Right lung (tissue), 5 donors: Measurements from ENCODE around the gene PMEPA1. TPM values are rescaled to one million over a fixed set of nuclear protein-coding genes. Genes with fewer than 3 reads are reported as not detected.

Experiments
- DNase-seq, 2 donors: peaks; one replicate each; pipeline ENCODE4 v3.0.0-alpha.2; 2013
- polyA plus RNA-seq, 5 donors: library from polyadenylated mRNA; unstranded; fragments of 120-200 nt; gene quantifications; one replicate each; pipeline versions ENCODE4 v1.2.1 to v1.2.3, GENCODE V29; 2013; ENCODE audit warnings: inconsistent platforms in 1 of 5, low replicate concordance in 1 of 5; ENCODE audit not compliant: insufficient read length in 5 of 5, insufficient read depth in 1 of 5

PMEPA1 gene
- polyA plus RNA-seq, 5 donors, result 16.5 to 44.6 (median 25.5) TPM

DNA sequence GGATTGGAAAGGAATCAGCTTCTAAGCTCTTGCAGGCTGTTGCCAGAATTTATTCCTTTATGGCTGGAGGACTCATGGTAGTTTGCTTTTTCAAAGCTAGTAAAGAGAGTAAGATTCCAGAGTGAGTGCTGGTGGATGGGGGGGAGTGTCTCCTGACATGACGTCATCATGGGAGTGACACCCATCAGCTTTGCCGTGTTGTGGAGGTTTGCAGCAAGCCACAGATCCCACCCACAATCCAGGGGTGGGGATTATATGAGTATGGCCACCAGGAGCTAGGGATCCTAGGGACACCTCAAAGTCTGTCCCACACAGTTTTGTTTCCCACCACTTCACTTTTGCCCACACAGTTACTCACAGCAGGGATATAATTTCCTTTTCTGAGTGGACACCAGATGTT lies 28.7 kb upstream of the PMEPA1 start:
- DNase-seq, result no peak

DNA sequence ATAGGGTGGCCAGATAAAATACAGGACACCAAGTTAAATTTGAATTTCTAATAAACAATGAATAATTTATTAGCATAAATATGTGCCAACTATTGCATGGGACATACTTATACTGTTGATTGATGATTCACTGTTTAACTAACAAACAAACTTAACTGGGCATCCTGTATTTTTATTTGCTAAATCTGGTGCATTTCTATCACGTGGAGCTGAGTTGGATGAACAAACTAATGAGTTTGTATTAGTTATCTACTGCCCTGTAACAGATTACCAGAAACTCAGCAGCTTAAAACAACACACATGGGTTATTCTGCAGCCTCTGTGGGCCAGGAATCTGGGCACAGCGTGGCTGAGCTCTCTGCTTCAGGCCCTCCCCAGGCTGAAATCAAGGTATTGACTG lies 28.2 kb upstream of the PMEPA1 start:
- no peak for DNase-seq

DNA sequence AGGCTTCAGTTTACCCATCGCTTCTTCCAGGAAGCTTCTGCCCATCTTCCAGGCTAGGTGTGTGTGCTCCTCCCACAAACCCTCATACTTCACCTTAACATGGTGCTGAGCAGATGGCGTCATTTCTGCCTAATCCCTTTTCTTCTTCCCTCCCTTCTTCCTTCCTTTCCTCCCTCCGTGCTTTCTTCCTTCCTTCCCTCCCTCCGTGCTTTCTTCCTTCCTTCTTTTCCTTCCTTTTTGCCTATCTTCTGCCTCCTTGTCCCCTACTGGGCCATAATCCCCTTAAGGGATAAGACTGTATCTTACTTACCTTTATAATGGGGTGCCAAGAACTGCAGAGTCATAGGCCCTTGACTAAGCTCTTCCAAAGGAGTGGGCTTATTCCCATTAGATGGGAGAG lies 27.5 kb upstream of the PMEPA1 start:
- DNase-seq, result no peak

DNA sequence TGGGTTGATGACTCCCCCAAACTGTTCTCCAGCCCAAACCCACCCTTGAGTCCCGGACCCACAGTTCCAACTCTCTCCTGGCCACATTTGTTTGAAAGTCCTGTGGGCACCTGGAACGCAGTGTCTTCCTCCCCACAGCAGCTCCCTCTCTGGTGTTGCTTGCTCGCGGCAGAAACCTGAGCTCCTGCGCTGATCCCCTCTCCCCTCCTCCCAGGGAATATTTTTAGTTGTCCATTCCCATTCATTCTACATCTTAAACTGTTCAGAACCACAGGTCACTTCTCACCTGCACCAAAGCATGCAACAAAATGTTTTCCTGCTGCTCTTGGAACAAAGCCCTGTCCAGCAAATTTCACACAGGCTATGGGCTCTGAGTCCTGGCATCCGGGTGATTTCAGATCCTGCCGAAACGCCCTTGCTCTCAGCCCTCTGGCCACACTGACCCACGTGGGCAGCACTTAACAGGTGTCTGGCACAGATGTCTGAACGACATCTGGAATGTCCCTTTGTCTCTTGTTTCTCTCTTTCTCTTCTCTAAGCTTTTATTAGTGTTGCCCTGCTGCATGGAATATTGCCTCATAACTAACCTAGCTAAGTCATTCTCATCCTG lies 27.0 kb upstream of the PMEPA1 start:
- no peak for DNase-seq

DNA sequence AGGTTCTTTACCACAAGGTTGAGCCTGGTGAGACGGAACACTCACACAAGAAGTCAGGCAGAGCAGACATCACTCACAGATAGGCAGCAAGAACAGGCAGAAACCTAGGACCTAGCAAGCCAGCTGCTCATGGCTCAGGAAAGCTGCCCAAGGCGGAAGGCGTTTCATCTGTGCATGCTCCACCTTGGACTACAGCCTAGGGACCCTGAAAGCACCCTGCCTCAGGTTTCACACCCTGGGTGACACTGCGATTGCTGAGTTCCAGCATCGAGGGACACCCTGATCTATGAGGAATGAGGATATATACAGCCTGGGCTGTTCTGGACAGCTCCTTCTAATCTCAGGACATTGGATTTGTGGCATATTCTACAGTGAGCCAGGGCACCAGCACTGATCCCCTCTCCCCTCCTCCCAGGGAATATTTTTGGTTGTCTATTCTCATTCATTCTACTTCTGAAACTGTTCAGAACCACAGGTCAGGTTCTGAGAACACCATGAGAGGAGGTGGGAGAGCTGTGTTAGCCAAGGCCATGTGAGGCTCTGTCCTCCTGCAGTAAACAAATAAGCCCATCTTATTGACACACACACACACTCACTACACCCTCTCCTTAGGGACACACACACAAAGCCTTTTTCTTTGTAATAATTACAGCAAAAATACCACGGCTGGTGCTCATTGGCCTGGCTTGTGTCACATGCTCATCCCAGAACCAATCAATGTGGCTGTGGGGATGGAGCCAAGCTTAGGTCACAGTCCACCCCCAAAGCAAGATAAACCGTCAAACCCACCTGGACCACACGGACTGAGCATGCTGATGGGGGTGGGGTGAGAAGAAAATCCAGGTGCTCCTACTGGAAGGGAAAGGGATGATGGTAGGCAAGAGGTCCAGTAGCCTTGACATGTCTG lies 26.3 kb upstream of the PMEPA1 start:
- no peak for DNase-seq

DNA sequence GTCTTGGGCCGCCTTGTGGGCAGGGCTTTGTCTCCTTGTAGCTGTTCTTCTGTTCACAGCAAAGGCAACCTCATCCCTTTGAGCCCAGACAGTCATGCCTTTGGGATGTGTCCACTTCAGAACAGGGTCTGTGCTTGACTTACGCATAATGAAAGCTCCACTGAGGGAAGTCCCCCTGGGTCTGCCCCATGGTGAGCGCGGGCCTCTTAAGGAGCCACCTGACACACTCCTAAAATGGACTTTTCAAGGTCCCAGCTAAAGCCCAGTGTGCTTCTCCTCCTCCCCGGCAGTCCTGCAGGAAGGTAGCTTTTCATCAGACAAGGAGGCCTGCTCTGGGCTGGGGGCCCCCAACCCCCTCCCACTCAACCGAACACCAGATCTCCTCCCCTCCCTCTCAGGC lies 24.9 kb upstream of the PMEPA1 start:
- DNase-seq, result no peak

DNA sequence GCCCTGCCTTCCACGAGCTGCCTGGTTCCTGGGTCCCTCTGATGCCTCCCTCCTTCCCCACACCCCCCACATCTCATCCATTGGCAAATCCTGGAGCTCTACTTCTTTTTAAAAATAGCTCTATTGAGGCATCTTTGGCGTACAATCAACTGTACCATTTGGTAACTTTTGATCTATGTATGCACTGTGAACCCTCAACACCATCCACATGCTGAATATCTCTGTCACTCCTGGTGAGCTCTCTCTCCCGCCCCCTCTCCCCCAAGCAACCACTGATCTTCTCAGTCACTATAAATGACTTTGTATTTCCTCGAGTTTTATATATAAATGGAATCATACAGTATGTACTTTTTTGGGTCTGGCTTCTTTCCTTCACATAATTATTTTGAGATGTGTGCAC lies 22.4 kb upstream of the PMEPA1 start:
- no peak for DNase-seq

DNA sequence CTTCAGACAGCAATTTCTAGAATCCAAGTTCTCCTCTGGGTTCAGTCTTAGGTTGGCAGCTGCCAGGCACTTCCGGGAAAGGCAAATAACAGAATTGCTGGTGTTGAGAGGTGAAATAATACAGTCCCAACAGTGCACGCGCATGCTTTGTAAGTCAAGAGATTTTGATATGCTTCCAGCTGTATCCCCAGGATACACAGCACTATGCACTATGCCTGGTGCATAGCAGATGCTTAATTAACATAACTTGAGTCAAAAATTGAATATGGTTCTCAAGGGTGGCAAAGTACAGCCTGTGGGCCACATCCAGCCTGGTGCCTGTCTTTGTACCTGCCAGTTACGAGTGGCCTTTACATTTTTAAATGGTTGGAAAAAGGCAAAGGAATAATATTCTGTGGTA lies 18.9 kb upstream of the PMEPA1 start:
- DNase-seq, result no peak

DNA sequence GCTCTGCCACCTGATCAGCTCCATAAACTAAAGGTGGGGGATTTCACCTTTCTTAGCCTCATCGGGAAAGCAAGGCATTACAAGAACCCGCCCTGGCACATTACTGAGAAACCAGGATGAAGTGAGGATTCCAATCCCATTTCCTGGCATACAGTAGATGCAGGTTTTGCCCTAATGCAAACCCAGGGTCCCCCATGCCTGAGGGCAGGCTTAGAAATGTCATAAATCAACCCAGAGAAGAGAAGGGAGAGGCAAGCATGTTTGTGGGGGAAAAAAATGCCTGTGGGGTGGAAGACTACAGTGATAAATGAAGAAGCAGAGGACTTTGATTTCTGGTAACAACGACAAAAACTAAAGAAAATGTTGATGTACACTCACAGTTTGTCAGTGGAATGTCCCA lies 18.0 kb upstream of the PMEPA1 start:
- no peak for DNase-seq

DNA sequence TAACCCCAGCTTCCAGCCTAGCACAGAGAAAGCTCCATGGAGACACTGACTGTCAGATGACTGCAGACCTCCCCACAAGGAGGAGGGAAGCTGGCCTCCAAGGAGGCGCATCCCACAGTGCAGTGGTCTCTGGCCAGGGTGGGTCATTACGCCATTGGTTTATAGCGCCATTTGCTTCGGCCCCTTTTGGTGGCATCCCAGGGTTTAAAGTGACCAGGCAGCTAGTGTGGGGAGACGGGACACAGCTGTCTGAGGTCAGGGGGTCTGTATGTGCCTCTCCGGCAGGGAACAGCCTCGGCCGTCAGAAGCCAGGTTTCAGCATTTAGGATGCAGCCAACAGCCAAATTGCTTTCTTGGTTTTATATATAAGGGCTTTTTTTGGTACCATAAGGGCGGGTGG lies 15.8 kb upstream of the PMEPA1 start:
- peak; percentile 74 to 80 for DNase-seq

DNA sequence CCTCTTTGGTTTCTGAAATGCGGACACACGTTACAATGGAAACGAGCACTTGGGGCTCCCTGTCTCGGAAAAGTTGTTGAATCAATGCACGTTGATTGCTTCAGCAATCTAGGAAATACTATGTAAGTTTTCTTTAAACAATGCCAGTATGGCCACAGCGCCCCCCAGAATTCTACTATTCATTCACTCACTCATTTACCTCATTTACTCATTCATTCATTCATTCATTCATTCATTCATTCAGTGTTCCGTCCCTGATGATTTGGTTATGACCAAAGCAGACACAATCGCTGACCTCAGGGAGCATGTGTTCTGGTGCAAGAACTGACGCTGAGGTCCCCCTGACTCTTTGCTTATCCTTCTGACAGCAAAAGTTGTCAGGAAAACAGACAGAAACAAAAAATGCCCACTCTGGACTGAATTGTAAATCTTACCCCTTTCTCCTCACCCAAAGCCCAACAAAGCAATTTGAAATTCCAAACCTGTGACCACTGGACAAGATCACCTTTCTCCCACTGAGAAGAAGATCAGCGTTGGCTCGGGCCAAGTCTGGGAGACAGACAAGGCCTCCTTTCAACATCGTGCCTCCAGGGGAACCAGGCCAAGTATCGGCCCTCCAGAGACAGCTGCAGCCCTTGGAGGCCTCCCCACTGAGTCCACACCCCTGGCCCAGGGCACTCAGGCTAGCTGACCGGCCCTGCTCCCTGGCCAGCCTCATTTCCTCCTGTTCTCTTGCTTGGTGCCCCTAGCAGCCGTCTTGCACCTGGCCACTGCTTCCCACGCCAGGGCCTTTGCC lies 15.0 kb upstream of the PMEPA1 start:
- DNase-seq, result no peak

DNA sequence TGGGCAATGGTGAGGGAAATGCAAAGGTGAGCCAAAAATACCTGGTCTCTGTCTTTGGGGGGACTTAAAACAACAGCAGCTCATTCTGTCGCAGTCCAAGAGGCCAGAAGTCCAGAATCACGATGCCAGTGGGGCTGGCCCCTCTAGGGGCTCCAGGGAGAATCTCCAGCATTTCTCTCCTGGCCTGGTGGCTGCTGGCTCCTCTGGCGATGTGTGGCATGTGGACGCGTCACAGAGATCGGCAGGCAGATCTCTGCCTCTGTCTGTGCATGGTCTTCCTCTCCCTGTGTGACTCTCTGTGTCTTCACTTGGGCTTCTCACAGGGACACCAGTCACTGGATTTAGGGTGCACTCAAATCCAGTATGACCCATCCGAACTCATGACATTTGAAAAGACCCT lies 14.0 kb upstream of the PMEPA1 start:
- no peak for DNase-seq

DNA sequence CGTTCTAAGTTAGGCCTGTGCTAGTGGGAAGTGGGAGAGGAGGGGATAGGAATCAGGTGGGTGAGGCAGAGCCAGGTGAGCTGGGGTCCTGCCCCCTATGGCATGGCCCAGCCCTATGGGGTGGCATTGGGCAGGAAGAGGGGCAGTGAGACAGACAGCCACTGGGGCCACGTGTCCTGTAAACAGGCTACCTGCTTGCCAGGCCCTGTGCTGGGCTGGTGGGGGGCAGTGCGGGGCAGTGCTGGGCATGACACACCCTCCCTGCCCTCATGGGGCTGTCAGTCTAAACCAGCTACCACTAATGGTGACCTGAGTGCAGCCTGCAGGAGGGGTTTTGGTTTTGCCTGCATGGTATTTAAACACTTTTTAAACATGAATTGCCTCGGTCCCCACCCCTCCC lies 10.1 kb upstream of the PMEPA1 start:
- no peak for DNase-seq

DNA sequence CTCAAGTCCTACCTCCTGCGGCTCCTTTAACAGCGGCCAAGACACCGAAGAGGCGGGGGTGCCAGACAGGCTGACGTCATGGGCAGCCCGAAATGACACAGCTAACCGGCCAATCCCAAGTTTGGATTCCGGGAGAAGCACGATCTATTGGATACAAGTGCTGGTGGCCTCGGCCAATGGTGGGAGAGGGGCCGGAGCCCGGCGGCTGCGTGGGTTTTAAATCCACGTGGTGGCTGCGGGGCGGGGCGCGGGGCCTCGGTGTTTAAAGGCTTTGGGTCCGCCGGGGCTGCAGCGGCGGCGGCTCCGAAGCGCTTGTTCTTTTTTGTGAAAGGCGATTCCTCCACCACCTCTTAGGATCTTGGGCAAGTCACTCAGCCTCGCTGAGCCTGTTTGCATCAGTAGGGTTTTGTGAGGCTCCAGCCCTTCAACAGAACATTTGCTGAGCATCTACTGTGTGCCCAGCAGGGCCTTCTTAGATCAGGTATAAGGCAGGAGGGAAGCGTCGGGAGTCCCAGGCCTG lies 8.7 kb upstream of the PMEPA1 start:
- peak; percentile 92 to 93 for DNase-seq

DNA sequence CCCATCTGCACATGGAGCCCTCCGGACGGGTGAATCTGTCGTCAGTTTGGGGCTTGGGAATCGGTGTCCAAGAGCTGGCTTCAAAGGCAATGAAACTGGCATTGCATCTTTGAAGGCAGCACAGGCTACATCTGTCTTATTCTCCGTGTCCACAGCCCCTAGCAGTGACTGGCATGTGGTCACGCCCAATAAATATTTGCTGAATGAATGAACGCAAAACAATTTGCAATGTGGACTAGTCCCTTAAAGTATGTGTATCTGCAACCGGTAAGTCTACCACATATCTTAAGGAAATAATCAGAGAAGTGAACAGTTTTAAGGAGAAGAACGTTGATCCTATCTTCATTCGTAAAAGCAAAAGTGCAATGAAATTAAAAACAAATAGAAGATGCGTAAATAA lies 8.0 kb upstream of the PMEPA1 start:
- DNase-seq, result no peak

DNA sequence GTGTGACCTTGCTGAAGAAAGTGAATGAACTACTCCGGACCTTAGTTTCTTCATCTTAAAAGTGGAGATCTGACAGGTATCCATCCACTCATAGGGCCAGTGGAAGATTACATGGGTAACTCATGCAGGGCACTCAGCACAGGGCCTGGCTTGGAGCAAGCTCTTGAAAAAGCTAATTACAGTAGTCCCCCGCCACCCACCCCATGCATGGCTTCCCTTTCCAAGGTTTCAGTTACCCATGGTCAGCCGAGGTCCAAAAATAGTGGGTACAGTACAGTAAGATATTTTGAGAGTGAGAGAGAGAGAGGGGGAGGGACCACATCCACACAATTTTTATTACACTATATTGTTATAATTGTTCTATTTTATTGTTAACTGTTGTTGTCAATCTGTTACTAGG lies 7.1 kb upstream of the PMEPA1 start:
- DNase-seq, result no peak

DNA sequence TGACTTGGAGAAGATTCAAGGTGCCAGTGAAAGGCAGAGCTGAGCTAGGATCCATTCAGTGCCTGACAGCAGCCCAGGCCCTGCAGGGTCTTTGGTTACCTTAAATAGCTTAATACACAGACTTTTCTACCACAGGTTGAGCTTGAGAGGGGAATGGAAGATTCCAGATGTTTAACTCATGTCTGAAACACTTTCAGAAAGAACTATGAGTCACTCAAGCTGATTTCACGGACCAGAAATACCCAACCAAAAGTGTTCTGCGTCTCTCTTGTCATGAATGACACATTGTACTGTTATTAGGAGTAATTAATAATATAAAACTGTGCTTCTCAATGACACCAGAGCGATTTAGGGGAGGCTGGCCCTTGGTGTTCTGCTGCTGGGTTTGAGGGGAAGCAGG lies 6.4 kb upstream of the PMEPA1 start:
- DNase-seq, result no peak

DNA sequence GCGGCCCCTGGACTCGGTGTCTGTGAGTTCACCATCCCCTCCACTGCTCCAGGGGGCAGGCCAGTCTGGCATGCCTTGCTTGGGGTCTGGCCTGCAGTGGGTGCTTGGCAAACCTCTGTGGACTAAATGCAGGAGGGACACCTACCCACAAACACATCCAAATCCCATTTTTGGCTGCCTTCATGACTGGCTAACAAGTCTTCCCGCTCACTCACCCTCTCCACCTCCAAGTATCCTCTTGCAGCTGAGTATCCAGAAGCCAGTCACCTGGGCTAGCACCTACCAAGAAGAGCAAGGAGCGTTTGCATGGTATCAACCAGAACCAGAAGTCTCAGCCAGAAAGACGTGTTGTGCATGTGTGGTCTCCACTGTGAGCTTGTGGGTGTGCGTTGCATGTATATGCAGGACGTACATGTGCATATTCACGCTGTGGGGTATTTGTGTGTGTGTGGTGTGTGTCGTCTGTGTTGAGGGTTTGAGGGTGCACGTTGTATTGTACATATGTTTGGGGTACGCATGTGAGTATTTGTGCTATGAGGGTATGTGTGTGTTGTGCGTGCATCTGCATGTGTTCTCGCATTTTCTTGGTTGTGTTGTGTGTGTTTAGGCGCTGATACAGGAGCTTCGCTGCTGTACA lies 5.6 kb upstream of the PMEPA1 start:
- DNase-seq, result no peak

DNA sequence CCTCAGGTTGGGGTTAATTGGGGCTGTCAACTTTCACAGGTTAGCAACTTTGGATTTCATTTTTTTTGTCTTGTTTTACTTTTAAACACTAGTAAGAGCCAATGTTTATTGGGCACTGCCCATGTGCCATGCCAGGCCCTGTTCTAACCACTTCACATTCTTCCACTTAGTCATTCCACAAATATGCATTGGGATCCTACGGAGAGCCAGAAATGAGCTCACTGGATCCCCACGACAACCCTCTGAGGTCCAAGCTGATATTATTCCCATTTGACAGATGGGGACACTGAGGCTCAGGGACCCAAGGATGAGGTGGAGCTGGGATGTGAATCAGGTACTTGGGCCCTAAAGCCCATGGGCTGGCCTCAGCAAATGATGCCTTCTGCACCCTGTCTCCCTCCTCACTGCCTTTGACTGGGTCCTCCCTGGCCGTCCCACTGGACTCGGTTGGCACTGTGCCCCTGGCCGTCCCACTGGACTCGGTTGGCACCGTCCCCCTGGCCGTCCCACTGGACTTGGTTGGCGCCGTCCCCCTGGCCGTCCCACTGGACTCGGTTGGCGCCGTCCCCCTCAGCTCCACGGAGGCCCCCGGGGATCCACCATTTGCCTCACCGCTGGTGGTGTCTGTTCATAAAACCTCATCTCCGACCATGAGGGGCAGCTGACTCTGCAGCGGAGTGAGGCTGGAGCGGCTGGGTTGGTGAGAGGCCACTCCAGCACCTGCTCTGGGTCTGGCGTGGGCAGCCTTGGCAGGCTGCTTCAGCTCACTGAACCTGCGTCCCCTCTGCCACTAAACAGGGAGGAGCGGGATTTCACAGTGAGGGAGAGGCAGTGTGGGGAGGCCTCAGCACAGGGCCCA lies 4.8 kb upstream of the PMEPA1 start:
- DNase-seq, result no peak

DNA sequence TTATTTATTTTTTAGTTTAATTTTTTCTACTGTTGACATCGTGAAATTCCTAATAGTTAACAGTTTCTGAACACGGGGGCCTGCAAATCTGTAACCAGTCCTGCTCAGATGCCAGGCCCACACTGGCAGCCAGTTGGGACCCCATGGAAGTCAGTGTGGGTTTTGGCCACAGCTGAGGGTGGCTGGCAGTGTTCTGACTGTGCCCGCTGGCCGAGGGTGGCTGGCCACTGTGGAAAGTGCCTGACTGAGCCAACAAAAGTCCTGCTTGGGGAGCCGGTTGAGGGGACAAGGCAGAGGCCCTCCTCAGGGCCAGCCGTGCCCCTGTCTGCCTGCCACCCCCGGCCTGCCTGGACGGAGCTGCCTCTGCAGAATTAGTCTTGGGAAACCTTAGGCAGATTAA lies 4.1 kb upstream of the PMEPA1 start:
- DNase-seq, result no peak

DNA sequence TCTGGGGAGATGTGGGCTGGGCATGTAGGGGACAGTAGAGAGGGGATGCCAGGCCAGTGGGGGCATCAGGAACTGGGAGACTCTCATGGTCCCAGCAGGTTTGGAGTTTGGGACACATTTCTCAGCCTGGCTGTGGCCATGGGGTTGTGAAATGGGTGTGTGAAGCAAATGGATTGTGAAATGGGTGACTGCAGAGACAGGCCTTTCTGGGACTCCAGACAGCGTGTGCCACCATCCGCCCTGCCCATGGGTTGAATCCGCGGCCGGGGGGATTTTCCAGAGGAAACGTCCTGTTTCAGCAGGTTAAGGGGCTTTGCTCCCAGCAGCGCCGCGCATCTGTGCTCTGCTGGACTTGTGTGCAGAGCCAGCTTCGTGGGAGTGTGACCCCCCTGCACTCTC lies 3.7 kb upstream of the PMEPA1 start:
- DNase-seq, result no peak
